WI38 (cell line): ENCODE data around the gene TMEM97.
"Not testable (repeated sequence)": the region's sequence is repeated elsewhere in the genome, so short reads cannot be mapped to it uniquely, and the experiment has no call there.

Experiments
- H3K4me3 ChIP-seq: 2 replicates; pipeline ENCODE4 v1.5.1; 2011; ENCODE audit warnings: low read depth, mild to moderate bottlenecking, control low read depth, low read length
- CTCF ChIP-seq: IDR thresholded peaks from 2 replicates; pipeline ENCODE4 v1.5.1; 2012; ENCODE audit warnings: low read depth, mild to moderate bottlenecking, control low read depth, low read length

TMEM97 gene

GRCh38 chr17:28318759-28319597, at the start of gene TMEM97:
TSS of gene TMEM97 (plus strand) at chr17:28319200. CDS start at chr17:28319240, 40 bp downstream.
- TF ChIP-seq CTCF, result no peak

GRCh38 chr17:28270055-28270454, 48.9 kb upstream of the TMEM97 start:
- H3K4me3 ChIP-seq, result no peak overlapping the region
- no peak for TF ChIP-seq CTCF

More at GRCh38 chr17:28318759-28319597, at the start of gene TMEM97:
- H3K4me3 ChIP-seq, result peak within 1 kb of the TSS; percentile 58

GRCh38 chr17:28270926-28271325, 48.1 kb upstream of the TMEM97 start:
- no peak for TF ChIP-seq CTCF
- H3K4me3 ChIP-seq, result no peak overlapping the region

- TF ChIP-seq CTCF, result no peak
- H3K4me3 ChIP-seq, result no peak overlapping the region
Measured at GRCh38 chr17:28271431-28271830, 47.6 kb upstream of the TMEM97 start.

- no peak for TF ChIP-seq CTCF
- H3K4me3 ChIP-seq, result no peak overlapping the region
Measured at GRCh38 chr17:28272166-28272565, 46.8 kb upstream of the TMEM97 start.

- not testable (repeated sequence) for H3K4me3 ChIP-seq
Measured at GRCh38 chr17:28273341-28273740, 45.7 kb upstream of the TMEM97 start.

DNA sequence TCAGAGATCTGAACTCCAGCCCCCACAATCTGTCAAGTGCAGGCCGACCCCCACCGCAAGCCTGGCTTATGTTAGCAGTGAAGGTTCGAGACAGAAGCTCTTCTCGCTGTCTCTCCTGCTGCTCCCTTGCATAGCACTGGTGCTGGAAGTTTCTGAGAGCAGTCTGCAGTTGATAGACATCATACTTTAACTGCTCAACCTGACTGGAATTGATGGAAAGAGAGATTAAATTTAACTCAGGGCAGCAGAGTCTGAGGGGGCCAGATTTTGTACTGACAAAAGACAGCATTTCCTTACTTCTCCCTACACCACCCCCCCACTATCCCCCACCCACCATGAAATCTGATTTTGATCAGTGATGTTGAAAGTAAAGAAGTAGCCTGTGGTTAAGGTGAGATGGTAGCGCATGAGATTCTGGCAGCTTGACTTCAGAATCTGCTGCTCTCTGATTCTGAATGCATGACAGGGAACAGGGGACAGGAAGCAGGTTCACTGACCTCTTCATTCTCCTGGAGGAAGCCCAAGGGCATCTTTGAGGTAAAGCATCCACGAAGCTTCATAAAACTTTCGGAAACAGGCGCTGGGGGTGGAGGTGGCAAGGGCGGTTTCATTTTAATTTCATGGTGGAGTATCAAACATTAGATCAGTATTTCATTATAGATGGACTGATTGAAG, 44.3 kb upstream of the TMEM97 start:
- TF ChIP-seq CTCF, result no peak
- H3K4me3 ChIP-seq, result no peak overlapping the region
